HEK293 (cell line): Measurements from ENCODE around the gene NEU1.

Source experiments
- BCL11B ChIP-seq: fragments of 450-650 bp; formaldehyde crosslinking; IDR thresholded peaks from 2 replicates; pipeline ENCODE4 v1.5.1; 2016; ENCODE audit warnings: low read depth, missing biosample characterization, missing genetic modification characterization
- GLIS2 ChIP-seq: fragments of 450-650 bp; formaldehyde crosslinking; IDR thresholded peaks from 2 replicates; pipeline ENCODE4 v1.5.1; 2016; ENCODE audit warnings: missing biosample characterization, missing genetic modification characterization
- KLF10 ChIP-seq: fragments of 450-650 bp; IDR thresholded peaks from 2 replicates; pipeline ENCODE4 v1.5.1; 2018; ENCODE audit warnings: missing biosample characterization, mild to moderate bottlenecking, missing genetic modification characterization
- MEIS1 ChIP-seq: sonication (generic); formaldehyde crosslinking; IDR thresholded peaks from 2 replicates; pipeline ENCODE4 v1.8.1; 2022; ENCODE audit warnings: missing genetic modification reagents, mild to moderate bottlenecking, borderline replicate concordance
- OSR2 ChIP-seq: fragments of 450-650 bp; formaldehyde crosslinking; IDR thresholded peaks from 2 replicates; pipeline ENCODE4 v1.5.1; 2016; ENCODE audit warnings: missing biosample characterization, missing genetic modification characterization
- SP2 ChIP-seq: fragments of 450-650 bp; formaldehyde crosslinking; IDR thresholded peaks from 2 replicates; pipeline ENCODE4 v1.5.1; 2016; ENCODE audit warnings: missing biosample characterization, missing genetic modification characterization
- SP7 ChIP-seq: fragments of 450-650 bp; formaldehyde crosslinking; IDR thresholded peaks from 2 replicates; pipeline ENCODE4 v1.5.1; 2016; ENCODE audit warnings: missing biosample characterization, missing genetic modification characterization
- YY1 ChIP-seq: fragments of 450-650 bp; formaldehyde crosslinking; IDR thresholded peaks from 2 replicates; pipeline ENCODE4 v1.5.1; 2018; ENCODE audit warnings: missing biosample characterization, missing genetic modification characterization
- YY2 ChIP-seq: fragments of 450-650 bp; formaldehyde crosslinking; IDR thresholded peaks from 2 replicates; pipeline ENCODE4 v1.5.1; 2016; ENCODE audit warnings: missing biosample characterization, missing genetic modification characterization
- ZBTB11 ChIP-seq: fragments of 450-650 bp; formaldehyde crosslinking; conservative IDR thresholded peaks from 2 replicates; pipeline ENCODE4 v1.5.1; 2016; ENCODE audit warnings: low read depth, missing biosample characterization, missing genetic modification characterization
- ZBTB44 ChIP-seq: fragments of 450-650 bp; IDR thresholded peaks from 2 replicates; pipeline ENCODE4 v1.5.1; 2018; ENCODE audit warnings: missing biosample characterization, mild to moderate bottlenecking, missing genetic modification characterization
- ZBTB8A ChIP-seq: fragments of 450-650 bp; formaldehyde crosslinking; IDR thresholded peaks from 2 replicates; pipeline ENCODE4 v1.5.1; 2016; ENCODE audit warnings: missing biosample characterization, missing genetic modification characterization
- ZEB2 ChIP-seq: fragments of 450-650 bp; formaldehyde crosslinking; IDR thresholded peaks from 2 replicates; pipeline ENCODE4 v1.5.1; 2016; ENCODE audit warnings: missing biosample characterization, missing genetic modification characterization
- ZFP41 ChIP-seq: fragments of 450-650 bp; formaldehyde crosslinking; IDR thresholded peaks from 2 replicates; pipeline ENCODE4 v1.5.1; 2016; ENCODE audit warnings: missing biosample characterization, missing genetic modification characterization, borderline replicate concordance
- ZNF10 ChIP-seq: fragments of 450-650 bp; formaldehyde crosslinking; IDR thresholded peaks from 2 replicates; pipeline ENCODE4 v1.5.1; 2017; ENCODE audit warnings: missing biosample characterization, missing genetic modification characterization
- ZNF266 ChIP-seq: fragments of 450-650 bp; formaldehyde crosslinking; IDR thresholded peaks from 2 replicates; pipeline ENCODE4 v1.5.1; 2016; ENCODE audit warnings: missing biosample characterization, missing genetic modification characterization, low read depth
- ZNF311 ChIP-seq: fragments of 450-650 bp; formaldehyde crosslinking; IDR thresholded peaks from 2 replicates; pipeline ENCODE4 v1.5.1; 2017; ENCODE audit warnings: missing biosample characterization, missing genetic modification characterization, borderline replicate concordance
- ZNF341 ChIP-seq: fragments of 450-650 bp; formaldehyde crosslinking; IDR thresholded peaks from 2 replicates; pipeline ENCODE4; 2016; ENCODE audit warnings: low read depth, missing biosample characterization, missing genetic modification characterization
- ZNF391 ChIP-seq: fragments of 450-650 bp; formaldehyde crosslinking; IDR thresholded peaks from 2 replicates; pipeline ENCODE4 v1.5.1; 2016; ENCODE audit warnings: low read depth, missing biosample characterization, missing genetic modification characterization, borderline replicate concordance
- ZNF416 ChIP-seq: fragments of 450-650 bp; formaldehyde crosslinking; IDR thresholded peaks from 2 replicates; pipeline ENCODE4 v1.5.1; 2016; ENCODE audit warnings: missing biosample characterization, missing genetic modification characterization
- ZNF585B ChIP-seq: fragments of 450-650 bp; formaldehyde crosslinking; IDR thresholded peaks from 2 replicates; pipeline ENCODE4 v1.5.1; 2016; ENCODE audit warnings: missing biosample characterization, missing genetic modification characterization
- ZNF621 ChIP-seq: fragments of 450-650 bp; formaldehyde crosslinking; IDR thresholded peaks from 2 replicates; pipeline ENCODE4 v1.5.1; 2017; ENCODE audit warnings: missing biosample characterization, missing genetic modification characterization
- ZNF623 ChIP-seq: fragments of 450-650 bp; formaldehyde crosslinking; IDR thresholded peaks from 2 replicates; pipeline ENCODE4 v1.5.1; 2016; ENCODE audit warnings: missing biosample characterization, missing genetic modification characterization
- ZNF629 ChIP-seq: fragments of 450-650 bp; formaldehyde crosslinking; IDR thresholded peaks from 2 replicates; pipeline ENCODE4 v1.5.1; 2017; ENCODE audit warnings: missing biosample characterization, missing genetic modification characterization
- ZNF785 ChIP-seq: fragments of 450-650 bp; formaldehyde crosslinking; IDR thresholded peaks from 2 replicates; pipeline ENCODE4 v1.5.1; 2016; ENCODE audit warnings: missing biosample characterization, missing genetic modification characterization
- ZSCAN23 ChIP-seq: fragments of 450-650 bp; formaldehyde crosslinking; IDR thresholded peaks from 2 replicates; pipeline ENCODE4 v1.5.1; 2016; ENCODE audit warnings: missing biosample characterization, missing genetic modification characterization
- ZSCAN5A ChIP-seq: fragments of 450-650 bp; formaldehyde crosslinking; IDR thresholded peaks from 2 replicates; pipeline ENCODE4 v1.5.1; 2016; ENCODE audit warnings: missing biosample characterization, missing genetic modification characterization
- TF ChIP-seq, protein P1 (sequence below): fragments of 450-650 bp; formaldehyde crosslinking; IDR thresholded peaks from 2 replicates; pipeline ENCODE4 v1.5.1; 2016; ENCODE audit warnings: missing biosample characterization, missing genetic modification characterization
- TF ChIP-seq, protein P2 (sequence below): fragments of 450-650 bp; formaldehyde crosslinking; IDR thresholded peaks from 2 replicates; pipeline ENCODE4 v1.5.1; 2017; ENCODE audit warnings: missing biosample characterization, mild to moderate bottlenecking, missing genetic modification characterization, moderate library complexity
- TF ChIP-seq, protein P3 (sequence below): fragments of 450-650 bp; formaldehyde crosslinking; IDR thresholded peaks from 2 replicates; pipeline ENCODE4 v1.5.1; 2017; ENCODE audit warnings: missing biosample characterization, missing genetic modification characterization

NEU1 gene

GRCh38 chr6:31827286-31828079, 35.1 kb downstream of the NEU1 start, which contains the start of gene HSPA1B (continued):
- TF ChIP-seq ZBTB11 (tag by site-specific recombination) (peak; percentile 50; the same call in 1 of the 2 replicates), ZNF10 (tag by site-specific recombination) (no peak), SP7 (peak; percentile 44), MEIS1 (CRISPR knock-in tag) (no peak), YY2 (peak; percentile 55; the same call in 1 of the 2 replicates), ZNF341 (tag by site-specific recombination) (peak; percentile 86), ZNF785 (tag by site-specific recombination) (no peak), OSR2 (no peak), ZNF416 (tag by site-specific recombination) (no peak), ZSCAN5A (tag by site-specific recombination) (no peak), ZNF311 (tag by site-specific recombination) (no peak), ZBTB44 (no peak), ZEB2 (tag by site-specific recombination) (peak; percentile 86), ZNF623 (tag by site-specific recombination) (0 out of 2 replicates have a peak, but pooled peaks have one; percentile 17), GLIS2 (peak; percentile 96), ZNF629 (tag by site-specific recombination) (peak; percentile 57), YY1 (tag by site-specific recombination) (peak; percentile 33; the same call in 1 of the 2 replicates), ZNF621 (tag by site-specific recombination) (no peak), ZNF391 (tag by site-specific recombination) (peak; percentile 93), ZSCAN23 (tag by site-specific recombination) (no peak), ZBTB8A (tag by site-specific recombination) (peak; percentile 68), BCL11B (tag by site-specific recombination) (peak; percentile 88; the same call in 1 of the 2 replicates), KLF10 (tag by site-specific recombination) (peak; percentile 92), SP2 (tag by site-specific recombination) (peak; percentile 97), ZNF585B (tag by site-specific recombination) (no peak), ZFP41 (tag by site-specific recombination) (no peak), ZNF266 (tag by site-specific recombination) (0 out of 2 replicates have a peak, but pooled peaks have one; percentile 10)
- TF ChIP-seq, protein P1, sequence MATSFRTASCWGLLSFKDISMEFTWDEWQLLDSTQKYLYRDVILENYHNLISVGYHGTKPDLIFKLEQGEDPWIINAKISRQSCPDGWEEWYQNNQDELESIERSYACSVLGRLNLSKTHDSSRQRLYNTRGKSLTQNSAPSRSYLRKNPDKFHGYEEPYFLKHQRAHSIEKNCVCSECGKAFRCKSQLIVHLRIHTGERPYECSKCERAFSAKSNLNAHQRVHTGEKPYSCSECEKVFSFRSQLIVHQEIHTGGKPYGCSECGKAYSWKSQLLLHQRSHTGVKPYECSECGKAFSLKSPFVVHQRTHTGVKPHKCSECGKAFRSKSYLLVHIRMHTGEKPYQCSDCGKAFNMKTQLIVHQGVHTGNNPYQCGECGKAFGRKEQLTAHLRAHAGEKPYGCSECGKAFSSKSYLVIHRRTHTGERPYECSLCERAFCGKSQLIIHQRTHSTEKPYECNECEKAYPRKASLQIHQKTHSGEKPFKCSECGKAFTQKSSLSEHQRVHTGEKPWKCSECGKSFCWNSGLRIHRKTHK (tag by site-specific recombination): no peak
- TF ChIP-seq, protein P2, sequence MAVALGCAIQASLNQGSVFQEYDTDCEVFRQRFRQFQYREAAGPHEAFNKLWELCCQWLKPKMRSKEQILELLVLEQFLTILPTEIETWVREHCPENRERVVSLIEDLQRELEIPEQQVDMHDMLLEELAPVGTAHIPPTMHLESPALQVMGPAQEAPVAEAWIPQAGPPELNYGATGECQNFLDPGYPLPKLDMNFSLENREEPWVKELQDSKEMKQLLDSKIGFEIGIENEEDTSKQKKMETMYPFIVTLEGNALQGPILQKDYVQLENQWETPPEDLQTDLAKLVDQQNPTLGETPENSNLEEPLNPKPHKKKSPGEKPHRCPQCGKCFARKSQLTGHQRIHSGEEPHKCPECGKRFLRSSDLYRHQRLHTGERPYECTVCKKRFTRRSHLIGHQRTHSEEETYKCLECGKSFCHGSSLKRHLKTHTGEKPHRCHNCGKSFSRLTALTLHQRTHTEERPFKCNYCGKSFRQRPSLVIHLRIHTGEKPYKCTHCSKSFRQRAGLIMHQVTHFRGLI (tag by site-specific recombination): 0 out of 2 replicates have a peak, but pooled peaks have one; percentile 45
- TF ChIP-seq, protein P3, sequence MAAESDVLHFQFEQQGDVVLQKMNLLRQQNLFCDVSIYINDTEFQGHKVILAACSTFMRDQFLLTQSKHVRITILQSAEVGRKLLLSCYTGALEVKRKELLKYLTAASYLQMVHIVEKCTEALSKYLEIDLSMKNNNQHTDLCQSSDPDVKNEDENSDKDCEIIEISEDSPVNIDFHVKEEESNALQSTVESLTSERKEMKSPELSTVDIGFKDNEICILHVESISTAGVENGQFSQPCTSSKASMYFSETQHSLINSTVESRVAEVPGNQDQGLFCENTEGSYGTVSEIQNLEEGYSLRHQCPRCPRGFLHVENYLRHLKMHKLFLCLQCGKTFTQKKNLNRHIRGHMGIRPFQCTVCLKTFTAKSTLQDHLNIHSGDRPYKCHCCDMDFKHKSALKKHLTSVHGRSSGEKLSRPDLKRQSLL: no peak
